ENCODE data around the gene LYPD3. TPM values are rescaled to one million over a fixed set of nuclear protein-coding genes. Genes with fewer than 3 reads are reported as not detected.
A peak's percentile ranks its signal among the peaks of the same experiment; 100 is the strongest.

The LYPD3 gene
- total and polyA plus RNA-seq, 10 of the 15 experiments (the other 5 are each of a cell fraction or from before 2014, with no cell fraction given): 0.03 to 0.28 (median 0.12) TPM; not detected in 6

GRCh38 chr19:43452582-43452981 lies 12.8 kb downstream of the LYPD3 start:
- POLR2A ChIA-PET: no interaction called here
- WGBS (ENCODE audit: insufficient coverage, insufficient replicate concordance, low lambda C conversion rate, missing lambda C conversion rate): 39% methylated on average over 3 of the region's 3 CpGs

GRCh38 chr19:43450545-43450997 lies 14.8 kb downstream of the LYPD3 start:
- Histone ChIP-seq H3K27me3 (replicated peaks in 1 of 2; ENCODE audit: control insufficient read depth in 2 of 2, insufficient read depth in 2 of 2, low read length in 1 of 2) (no peaks in the 10 kb centered on the region), H2AFZ (ENCODE audit: control insufficient read depth, low read depth, low read length) (no peak overlapping the region), H4K20me1 (ENCODE audit: control insufficient read depth, insufficient read depth) (no peaks in the 10 kb centered on the region), H3K4me2 (ENCODE audit: control insufficient read depth, insufficient read depth) (no peak overlapping the region), H3K79me2 (ENCODE audit: control insufficient read depth, insufficient read depth, low read length) (no peaks in the 10 kb centered on the region), H3K36me3 (ENCODE audit: control insufficient read depth in 2 of 2, insufficient read depth in 2 of 2, low read length in 1 of 2) (no peaks in the 10 kb centered on the region), H3K27ac (ENCODE audit: control insufficient read depth, insufficient read depth) (no peak overlapping the region), H3K4me3 (no peak overlapping the region), H3K9me3 (replicated peaks; ENCODE audit: control insufficient read depth, insufficient read depth, low read length) (no peaks in the 10 kb centered on the region; the same call in 2 of the 3 replicates), H3K9ac (ENCODE audit: control insufficient read depth, insufficient read depth, low read length) (no peak overlapping the region), H3K4me1 (ENCODE audit: control insufficient read depth, insufficient read depth, low read length) (no peaks in the 10 kb centered on the region)
- FAIRE-seq (peak; percentile 31), ATAC-seq (no peak), DNase-seq (ENCODE audit: low read depth, low spot score) (no peak)
- in situ Hi-C loops (cut with MboI): no loop called here
- 4% methylated on average over 2 of the region's 2 CpGs for WGBS (ENCODE audit: insufficient coverage, insufficient replicate concordance, low lambda C conversion rate, missing lambda C conversion rate)
- POLR2A ChIA-PET: interaction anchor here (0.6 kb wide), 1 partner anchor 934 kb away, joined by 4 read pairs; no protein-coding TSS in a partner anchor
- RAD21 ChIA-PET (ENCODE audit: unreplicated experiment): interaction anchor here (0.6 to 9.1 kb wide), 2 partner anchors 41 to 68 kb away, joined by 4 to 186 read pairs; no protein-coding TSS in a partner anchor
- no TSS peak for BruUV-seq (replicated peaks)
- CTCF ChIA-PET: interaction anchor here (1.2 kb wide), 1 partner anchor 68 kb away, joined by 11 read pairs; no protein-coding TSS in a partner anchor
- intact Hi-C loops (cut with micrococcal nuclease; ENCODE audit: unreplicated experiment): no loop called here
- SMC1A ChIA-PET (ENCODE audit: uncharacterized antibody, unreplicated experiment): interaction anchor here (0.7 to 1.2 kb wide), 2 partner anchors 41 to 69 kb away, joined by 3 to 8 read pairs; no protein-coding TSS in a partner anchor
- no peak for TF ChIP-seq TARDBP (IDR thresholded peaks at IDR 0.05; ENCODE audit: borderline replicate concordance)
- no peak for TF ChIP-seq ZNF622 (IDR thresholded peaks at IDR 0.05)
- TF ChIP-seq ATF2 (IDR thresholded peaks at IDR 0.05; ENCODE audit: low read length): no peak
- no peak for TF ChIP-seq CUX1 (IDR thresholded peaks at IDR 0.05; ENCODE audit: insufficient replicate concordance, low read depth, low read length)
- TF ChIP-seq ZNF217 (IDR thresholded peaks at IDR 0.05): no peak
- TF ChIP-seq, protein P1, sequence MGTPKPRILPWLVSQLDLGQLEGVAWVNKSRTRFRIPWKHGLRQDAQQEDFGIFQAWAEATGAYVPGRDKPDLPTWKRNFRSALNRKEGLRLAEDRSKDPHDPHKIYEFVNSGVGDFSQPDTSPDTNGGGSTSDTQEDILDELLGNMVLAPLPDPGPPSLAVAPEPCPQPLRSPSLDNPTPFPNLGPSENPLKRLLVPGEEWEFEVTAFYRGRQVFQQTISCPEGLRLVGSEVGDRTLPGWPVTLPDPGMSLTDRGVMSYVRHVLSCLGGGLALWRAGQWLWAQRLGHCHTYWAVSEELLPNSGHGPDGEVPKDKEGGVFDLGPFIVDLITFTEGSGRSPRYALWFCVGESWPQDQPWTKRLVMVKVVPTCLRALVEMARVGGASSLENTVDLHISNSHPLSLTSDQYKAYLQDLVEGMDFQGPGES (IDR thresholded peaks at IDR 0.05): no peak

More at GRCh38 chr19:43452582-43452981, 12.8 kb downstream of the LYPD3 start:
- in situ Hi-C loops (cut with MboI) (no loop called here), intact Hi-C loops (cut with micrococcal nuclease; ENCODE audit: unreplicated experiment) (no loop called here)
- no peak overlapping the region for H3K4me3 ChIP-seq
- no peaks in the 10 kb centered on the region for H3K27me3 ChIP-seq (replicated peaks in 1 of 2; ENCODE audit: control insufficient read depth in 2 of 2, insufficient read depth in 2 of 2, low read length in 1 of 2)
- H3K4me2 ChIP-seq (ENCODE audit: control insufficient read depth, insufficient read depth): no peak overlapping the region
- ATAC-seq (no peak), FAIRE-seq (no peak), DNase-seq (ENCODE audit: low read depth, low spot score) (no peak)
- H3K36me3 ChIP-seq (ENCODE audit: control insufficient read depth in 2 of 2, insufficient read depth in 2 of 2, low read length in 1 of 2): no peaks in the 10 kb centered on the region
- no TSS peak for BruUV-seq (replicated peaks)
- no peak for TF ChIP-seq EED (IDR thresholded peaks at IDR 0.05; ENCODE audit: low read depth)
- no peaks in the 10 kb centered on the region; the same call in 2 of the 3 replicates for H3K9me3 ChIP-seq (replicated peaks; ENCODE audit: control insufficient read depth, insufficient read depth, low read length)
- no peaks in the 10 kb centered on the region for H4K20me1 ChIP-seq (ENCODE audit: control insufficient read depth, insufficient read depth)
- SMC1A ChIA-PET (ENCODE audit: uncharacterized antibody, unreplicated experiment): interaction anchor here (1.5 kb wide), 1 partner anchor 65 kb away, joined by 5 read pairs; no protein-coding TSS in a partner anchor
- H3K27ac ChIP-seq (ENCODE audit: control insufficient read depth, insufficient read depth): no peak overlapping the region
- no peaks in the 10 kb centered on the region for H3K4me1 ChIP-seq (ENCODE audit: control insufficient read depth, insufficient read depth, low read length)
- RAD21 ChIA-PET (ENCODE audit: unreplicated experiment): interaction anchor here (1.0 kb wide), 1 partner anchor 67 kb away, joined by 4 read pairs; no protein-coding TSS in a partner anchor
- no peak overlapping the region for H3K9ac ChIP-seq (ENCODE audit: control insufficient read depth, insufficient read depth, low read length)
- H3K79me2 ChIP-seq (ENCODE audit: control insufficient read depth, insufficient read depth, low read length): no peaks in the 10 kb centered on the region
- CTCF ChIA-PET: interaction anchor here (0.9 kb wide), 1 partner anchor 67 kb away, joined by 3 read pairs; no protein-coding TSS in a partner anchor
- H2AFZ ChIP-seq (ENCODE audit: control insufficient read depth, low read depth, low read length): no peak overlapping the region

Data from GM12878 (cell line).